Measurements from ENCODE around the gene TRIM66. TPM values are rescaled to one million over a fixed set of nuclear protein-coding genes. Genes with fewer than 3 reads are reported as not detected.

Gene TRIM66
- total and polyA plus RNA-seq, 2 of the 8 experiments (the other 6 are each of a cell fraction or from before 2014, with no cell fraction given), result 3.1 to 3.5 TPM

DNA sequence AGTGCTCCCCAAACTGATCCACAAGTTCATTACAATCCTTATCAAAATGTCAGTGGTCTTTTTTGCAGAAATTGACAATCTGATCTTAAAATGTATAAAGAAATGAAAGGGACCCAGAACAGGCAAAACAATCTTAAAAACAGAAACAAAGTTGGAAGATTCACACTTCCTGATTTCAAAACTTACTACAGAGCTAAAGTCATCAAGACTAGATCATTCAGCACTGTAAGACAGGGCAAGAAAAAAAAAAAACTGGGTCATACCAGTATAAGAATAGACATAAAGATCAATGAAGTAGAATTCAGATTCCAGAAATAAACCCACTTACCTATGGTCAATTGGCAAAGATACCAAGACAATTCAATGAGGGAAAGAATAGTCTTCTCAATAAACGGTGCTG lies 84.0 kb downstream of the TRIM66 start:
- Histone ChIP-seq H3K14ac (ENCODE audit: insufficient read length) (no peak overlapping the region), H4K91ac (replicated peaks; ENCODE audit: insufficient read length, low read length) (no peak overlapping the region), H4K5ac (ENCODE audit: insufficient read length, low read depth, low read length) (no peak overlapping the region), H2BK12ac (ENCODE audit: low read depth, low read length) (no peak overlapping the region), H2BK120ac (replicated peaks; ENCODE audit: low read depth, low read length) (no peak overlapping the region), H4K8ac (ENCODE audit: extremely low read depth, insufficient read depth, low read length) (no peak overlapping the region), H2BK15ac (ENCODE audit: low read length) (no peak overlapping the region), H3K9me3 (ENCODE audit: insufficient read depth in 2 of 2, low read depth in 1 of 2, low read length in 1 of 2) (no peaks in the 10 kb centered on the region), H3K4me3 (ENCODE audit: extremely low read depth in 1 of 4, insufficient read depth in 2 of 4, low read depth in 3 of 4, low read length in 4 of 4) (no peak overlapping the region), H3K36me3 (ENCODE audit: control insufficient read depth in 2 of 4, insufficient read depth in 4 of 4, low read length in 3 of 4) (no peaks in the 10 kb centered on the region), H2AFZ (ENCODE audit: low read length) (no peak overlapping the region), H2BK20ac (ENCODE audit: low read length) (no peak overlapping the region), H3K27me3 (replicated peaks in 1 of 4; ENCODE audit: control insufficient read depth in 3 of 4, extremely low read depth in 1 of 4, insufficient read depth in 3 of 4, low read length in 3 of 4) (no peaks in the 10 kb centered on the region), H3K4me1 (replicated peaks in 1 of 4; ENCODE audit: control insufficient read depth in 3 of 4, insufficient read depth in 4 of 4, low read length in 3 of 4) (peaks cover 0 to 6% (median 0%) of the 10 kb centered on the region in 4 experiments; a peak in 2 of 7 replicates), H2BK5ac (ENCODE audit: low read depth, low read length) (no peak overlapping the region), H3K56ac (replicated peaks; ENCODE audit: insufficient read length, low read depth, low read length) (no peak overlapping the region), H3K79me1 (ENCODE audit: low read depth, low read length) (no peaks in the 10 kb centered on the region; the same call in 1 of the 2 replicates), H3K27ac (ENCODE audit: low read depth, low read length) (no peak overlapping the region), H3K9ac (replicated peaks in 1 of 4; ENCODE audit: extremely low read depth in 1 of 4, low read depth in 3 of 4, low read length in 3 of 4) (no peak overlapping the region), H3K18ac (ENCODE audit: extremely low read depth, low read length) (no peak overlapping the region), H3K23ac (ENCODE audit: insufficient read length) (no peak overlapping the region), H3K4ac (replicated peaks; ENCODE audit: insufficient read length, low read depth, low read length) (no peak overlapping the region), H3K4me2 (ENCODE audit: insufficient read depth in 1 of 2, low read depth in 2 of 2, low read length in 2 of 2) (no peak overlapping the region), H2AK5ac (ENCODE audit: low read depth, low read length) (no peak overlapping the region), H3K23me2 (ENCODE audit: low read depth, low read length) (peaks cover 7% of the 10 kb centered on the region), H4K20me1 (replicated peaks in 1 of 2; ENCODE audit: control insufficient read depth in 1 of 2, insufficient read depth in 2 of 2, low read length in 2 of 2) (no peaks in the 10 kb centered on the region), H3K79me2 (ENCODE audit: control insufficient read depth in 1 of 2, insufficient read depth in 2 of 2, low read length in 2 of 2) (0 out of 4 replicates have a peak, but pooled peaks cover 0 to under 1% of the 10 kb centered on the region in 2 experiments)
- POLR2A ChIA-PET (ENCODE audit: partially characterized antibody), result interaction anchor here (1.3 to 1.9 kb wide), 3 partner anchors 8 to 84 kb away, joined by 3 to 5 read pairs (median 4); partner anchors contain the start of genes RPL27A and TRIM66
- DNase-seq (ENCODE audit: low read depth in 1 of 2, low spot score in 2 of 2) (no peak), FAIRE-seq (no peak)
- CTCF ChIA-PET (ENCODE audit: partially characterized antibody), result interaction anchor here (0.6 kb wide), 1 partner anchor 214 kb away, joined by 3 read pairs; no protein-coding TSS in a partner anchor
- 95% methylated on average over 1 of the region's 1 CpG; no CpG with 5 or more reads in 1 of the 2 experiments for WGBS, 2 experiments (ENCODE audit: extremely low coverage in 1 of 2, insufficient coverage in 1 of 2, insufficient read length in 1 of 2, insufficient replicate concordance in 2 of 2, low coverage in 1 of 2, low lambda C conversion rate in 2 of 2, missing lambda C conversion rate in 1 of 2)
- TF ChIP-seq KDM1A (IDR thresholded peaks at IDR 0.05; ENCODE audit: borderline replicate concordance, low read length) (no peak), JUND (IDR thresholded peaks at IDR 0.05; ENCODE audit: low read length) (no peak), RNF2 (IDR thresholded peaks at IDR 0.05; ENCODE audit: borderline replicate concordance, low read depth, low read length, missing control alignments, poor library complexity, severe bottlenecking) (no peak), CREB1 (IDR thresholded peaks at IDR 0.05) (no peak)
